ENCODE measurements around the gene CAMK2D. TPM values are rescaled to one million over a fixed set of nuclear protein-coding genes. Genes with fewer than 3 reads are reported as not detected.

Gene CAMK2D
- total RNA-seq, 1 experiment from 2014 or later, result 29.5 TPM

DNA sequence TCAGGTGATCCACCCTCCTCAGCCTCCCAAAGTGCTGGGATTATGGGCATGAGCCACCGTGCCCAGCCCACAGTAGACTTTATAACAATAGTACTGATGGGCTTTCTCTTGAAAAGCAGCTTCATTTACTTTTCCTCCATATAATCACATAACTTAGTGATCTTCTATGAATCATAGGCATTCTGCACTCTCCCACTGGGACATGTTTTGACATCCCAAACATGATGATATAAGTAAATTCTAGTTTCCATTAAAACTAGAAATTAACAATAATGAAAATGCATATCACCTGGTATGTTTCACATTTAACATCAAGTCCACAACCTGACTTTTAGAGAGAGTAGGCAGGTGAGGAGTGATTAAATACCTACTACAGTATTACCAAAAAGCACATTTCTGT is 96.5 kb downstream of the CAMK2D start:
- no peak overlapping the region for H3K27ac ChIP-seq (ENCODE audit: low read length)
- no peak for DNase-seq (ENCODE audit: low read depth, low spot score)
- H3K9me3 ChIP-seq (ENCODE audit: control insufficient read depth, insufficient read depth, low read depth, low read length), result no peaks in the 10 kb centered on the region
- in situ Hi-C loops (cut with HindIII; ENCODE audit: low pct_unique_long_range_greater_than_20kb, low sequenced_read_pairs) (no loop called here), intact Hi-C loops (cut with micrococcal nuclease; ENCODE audit: unreplicated experiment) (no loop called here)
- no peak overlapping the region for H3K4me3 ChIP-seq (ENCODE audit: low read depth in 2 of 2, low read length in 2 of 2)
- H3K36me3 ChIP-seq (ENCODE audit: control insufficient read depth, insufficient read depth, low read length), result no peaks in the 10 kb centered on the region; the same call in 1 of the 2 replicates
- TF ChIP-seq SIN3A (IDR thresholded peaks at IDR 0.05; ENCODE audit: borderline replicate concordance, insufficient read depth, low read depth, low read length) (no peak), POLR2AphosphoS5 (IDR thresholded peaks at IDR 0.05; ENCODE audit: low read depth, low read length) (no peak)
- TF ChIP-seq, protein P1, sequence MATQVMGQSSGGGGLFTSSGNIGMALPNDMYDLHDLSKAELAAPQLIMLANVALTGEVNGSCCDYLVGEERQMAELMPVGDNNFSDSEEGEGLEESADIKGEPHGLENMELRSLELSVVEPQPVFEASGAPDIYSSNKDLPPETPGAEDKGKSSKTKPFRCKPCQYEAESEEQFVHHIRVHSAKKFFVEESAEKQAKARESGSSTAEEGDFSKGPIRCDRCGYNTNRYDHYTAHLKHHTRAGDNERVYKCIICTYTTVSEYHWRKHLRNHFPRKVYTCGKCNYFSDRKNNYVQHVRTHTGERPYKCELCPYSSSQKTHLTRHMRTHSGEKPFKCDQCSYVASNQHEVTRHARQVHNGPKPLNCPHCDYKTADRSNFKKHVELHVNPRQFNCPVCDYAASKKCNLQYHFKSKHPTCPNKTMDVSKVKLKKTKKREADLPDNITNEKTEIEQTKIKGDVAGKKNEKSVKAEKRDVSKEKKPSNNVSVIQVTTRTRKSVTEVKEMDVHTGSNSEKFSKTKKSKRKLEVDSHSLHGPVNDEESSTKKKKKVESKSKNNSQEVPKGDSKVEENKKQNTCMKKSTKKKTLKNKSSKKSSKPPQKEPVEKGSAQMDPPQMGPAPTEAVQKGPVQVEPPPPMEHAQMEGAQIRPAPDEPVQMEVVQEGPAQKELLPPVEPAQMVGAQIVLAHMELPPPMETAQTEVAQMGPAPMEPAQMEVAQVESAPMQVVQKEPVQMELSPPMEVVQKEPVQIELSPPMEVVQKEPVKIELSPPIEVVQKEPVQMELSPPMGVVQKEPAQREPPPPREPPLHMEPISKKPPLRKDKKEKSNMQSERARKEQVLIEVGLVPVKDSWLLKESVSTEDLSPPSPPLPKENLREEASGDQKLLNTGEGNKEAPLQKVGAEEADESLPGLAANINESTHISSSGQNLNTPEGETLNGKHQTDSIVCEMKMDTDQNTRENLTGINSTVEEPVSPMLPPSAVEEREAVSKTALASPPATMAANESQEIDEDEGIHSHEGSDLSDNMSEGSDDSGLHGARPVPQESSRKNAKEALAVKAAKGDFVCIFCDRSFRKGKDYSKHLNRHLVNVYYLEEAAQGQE (IDR thresholded peaks at IDR 0.05; ENCODE audit: insufficient read depth in 1 of 2, low read depth in 2 of 2, low read length in 1 of 2), result no peak
- TF ChIP-seq, protein P2, sequence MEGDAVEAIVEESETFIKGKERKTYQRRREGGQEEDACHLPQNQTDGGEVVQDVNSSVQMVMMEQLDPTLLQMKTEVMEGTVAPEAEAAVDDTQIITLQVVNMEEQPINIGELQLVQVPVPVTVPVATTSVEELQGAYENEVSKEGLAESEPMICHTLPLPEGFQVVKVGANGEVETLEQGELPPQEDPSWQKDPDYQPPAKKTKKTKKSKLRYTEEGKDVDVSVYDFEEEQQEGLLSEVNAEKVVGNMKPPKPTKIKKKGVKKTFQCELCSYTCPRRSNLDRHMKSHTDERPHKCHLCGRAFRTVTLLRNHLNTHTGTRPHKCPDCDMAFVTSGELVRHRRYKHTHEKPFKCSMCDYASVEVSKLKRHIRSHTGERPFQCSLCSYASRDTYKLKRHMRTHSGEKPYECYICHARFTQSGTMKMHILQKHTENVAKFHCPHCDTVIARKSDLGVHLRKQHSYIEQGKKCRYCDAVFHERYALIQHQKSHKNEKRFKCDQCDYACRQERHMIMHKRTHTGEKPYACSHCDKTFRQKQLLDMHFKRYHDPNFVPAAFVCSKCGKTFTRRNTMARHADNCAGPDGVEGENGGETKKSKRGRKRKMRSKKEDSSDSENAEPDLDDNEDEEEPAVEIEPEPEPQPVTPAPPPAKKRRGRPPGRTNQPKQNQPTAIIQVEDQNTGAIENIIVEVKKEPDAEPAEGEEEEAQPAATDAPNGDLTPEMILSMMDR (IDR thresholded peaks at IDR 0.05), result no peak
- no peak for ATAC-seq
- CTCF ChIA-PET, result no interaction called here
- POLR2A ChIA-PET, result no interaction called here
- H3K27me3 ChIP-seq (ENCODE audit: control insufficient read depth, insufficient read depth, low read length), result no peaks in the 10 kb centered on the region
- no TSS peak for BruUV-seq (replicated peaks)
- H3K4me1 ChIP-seq (ENCODE audit: control insufficient read depth, insufficient read depth, low read length), result no peaks in the 10 kb centered on the region; the same call in 1 of the 2 replicates

DNA sequence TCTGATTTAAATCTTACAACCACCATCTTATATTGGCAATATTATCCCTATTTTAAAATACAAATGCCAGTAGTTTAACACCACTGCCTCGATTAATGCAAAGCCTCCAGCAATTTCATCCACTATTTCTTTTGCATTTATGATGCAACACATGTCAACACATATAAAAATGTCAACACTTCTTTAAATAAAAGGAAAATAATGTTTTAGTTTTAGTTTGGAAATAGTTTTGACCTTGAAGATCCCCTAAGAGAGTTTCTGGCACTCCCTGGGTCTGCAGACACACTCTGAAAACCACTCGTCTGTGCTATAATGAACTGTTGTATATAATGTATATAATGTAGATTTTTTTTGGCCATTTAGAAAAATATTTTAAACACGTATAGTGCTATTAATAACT is 99.0 kb downstream of the CAMK2D start:
- no peak for ATAC-seq
- Histone ChIP-seq H3K27ac (ENCODE audit: low read length) (no peak overlapping the region), H3K27me3 (ENCODE audit: control insufficient read depth, insufficient read depth, low read length) (no peaks in the 10 kb centered on the region), H3K4me3 (ENCODE audit: low read depth in 2 of 2, low read length in 2 of 2) (no peak overlapping the region), H3K36me3 (ENCODE audit: control insufficient read depth, insufficient read depth, low read length) (no peaks in the 10 kb centered on the region; the same call in 1 of the 2 replicates), H3K4me1 (ENCODE audit: control insufficient read depth, insufficient read depth, low read length) (no peaks in the 10 kb centered on the region; the same call in 1 of the 2 replicates), H3K9me3 (ENCODE audit: control insufficient read depth, insufficient read depth, low read depth, low read length) (no peaks in the 10 kb centered on the region)
- CTCF ChIA-PET, result no interaction called here
- TF ChIP-seq POLR2AphosphoS5 (IDR thresholded peaks at IDR 0.05; ENCODE audit: low read depth, low read length), result no peak
- TF ChIP-seq, protein P1 (IDR thresholded peaks at IDR 0.05; ENCODE audit: insufficient read depth in 1 of 2, low read depth in 2 of 2, low read length in 1 of 2), result no peak
- TF ChIP-seq TCF7L2 (IDR thresholded peaks at IDR 0.05; ENCODE audit: low read depth, low read length), result no peak
- TF ChIP-seq, protein P2 (IDR thresholded peaks at IDR 0.05), result no peak
- TF ChIP-seq SIN3A (IDR thresholded peaks at IDR 0.05; ENCODE audit: borderline replicate concordance, insufficient read depth, low read depth, low read length), result no peak
- POLR2A ChIA-PET, result no interaction called here
- intact Hi-C loops (cut with micrococcal nuclease; ENCODE audit: unreplicated experiment), result no loop called here
- BruUV-seq (replicated peaks), result no TSS peak
- in situ Hi-C loops (cut with HindIII; ENCODE audit: low pct_unique_long_range_greater_than_20kb, low sequenced_read_pairs), result no loop called here
- DNase-seq (ENCODE audit: low read depth, low spot score), result no peak
